Lower leg skin (tissue), 4 donors: Measurements from ENCODE around the gene RGS12. TPM values are rescaled to one million over a fixed set of nuclear protein-coding genes. Genes with fewer than 3 reads are reported as not detected.

Experiments
- DNase-seq, 2 donors: peaks; one replicate each; pipeline ENCODE4 v3.0.0-alpha.2; 2019; ENCODE audit warnings: low spot score in 2 of 2
- H3K4me3 ChIP-seq: fragments of 200-600 bp; sonication (generic); 2 replicates; pipeline ENCODE4 v1.5.1; 2017; ENCODE audit warnings: mild to moderate bottlenecking, low read depth; ENCODE audit not compliant: poor library complexity, severe bottlenecking
- CTCF ChIP-seq, 3 donors: fragments of 450-650 bp; IDR thresholded peaks; one replicate each; pipeline ENCODE4 v1.5.1; 2016; ENCODE audit warnings: antibody characterized with exemption in 3 of 3, mild to moderate bottlenecking in 3 of 3, moderate library complexity in 2 of 3
- POLR2A ChIP-seq, 2 donors: fragments of 450-650 bp; IDR thresholded peaks; one replicate each; pipeline ENCODE4 v1.6.1; 2016 to 2017; ENCODE audit warnings: antibody characterized with exemption in 2 of 2, mild to moderate bottlenecking in 1 of 2, moderate library complexity in 1 of 2
- WGBS, 2 donors: methylation state at CpG; one replicate each; pipeline ENCODE4 v1.1.5; 2018; 5-methylcytosine and 5-hydroxymethylcytosine counted together
- intact Hi-C: fragments of 100-400 bp; cut with DNase I; formaldehyde crosslinking; loops from one replicate; pipeline ENCODE4 v1.15.0; 2023; ENCODE audit warnings: low total_unique reads
- total RNA-seq, 4 donors: library from RNA; depleted of rRNA; stranded (reverse); fragments of >200 nt; gene quantifications; one replicate each; pipeline ENCODE4 v1.1.0, GENCODE V29; 2016

The RGS12 gene
- total RNA-seq, 4 donors from 2014 or later = 47.5 to 92.6 (median 80.6) TPM

DNA sequence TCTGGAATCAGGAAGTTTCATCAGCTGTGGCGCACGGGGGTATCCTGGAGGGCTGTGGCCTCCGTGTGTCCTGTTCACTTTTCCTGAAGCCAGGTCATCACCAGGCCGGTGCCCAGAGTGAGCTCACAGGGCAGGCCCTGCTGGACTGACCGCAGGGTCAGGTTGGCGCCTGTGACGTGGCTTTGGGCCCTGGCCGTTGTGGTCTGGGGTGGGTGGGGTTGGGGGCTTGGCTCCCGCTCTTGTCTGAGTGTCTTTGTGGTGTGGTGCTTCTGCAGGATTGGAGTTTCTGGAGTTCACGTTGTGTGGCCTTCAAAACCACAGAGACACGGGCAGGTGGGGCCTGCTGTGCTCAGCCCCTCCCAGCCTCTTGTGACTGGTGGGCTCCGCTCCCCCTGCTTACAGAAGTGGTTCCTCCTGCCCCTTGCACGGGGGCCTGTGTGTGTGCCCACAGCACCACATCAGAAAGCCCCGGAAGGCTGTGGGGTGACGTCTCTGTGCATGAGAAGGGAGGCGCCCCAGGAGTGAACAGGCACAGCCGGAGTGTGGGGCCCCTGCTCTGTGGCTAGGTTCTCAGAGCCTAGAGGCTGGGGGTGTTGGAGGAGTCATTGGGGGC lies 9.5 kb downstream of the RGS12 start:
- WGBS, 2 donors = 69 to 73% methylated on average over 16 to 17 of the region's 17 CpGs
- TF ChIP-seq CTCF (IDR thresholded peaks at IDR 0.05) (no peak), POLR2A (IDR thresholded peaks at IDR 0.05) (no peak)
- DNase-seq = peak in 1 of 2 donors; percentile 83
- no peak overlapping the region for H3K4me3 ChIP-seq
- intact Hi-C loops = no loop called here

GRCh38 chr4:3302786-3303564 lies 10.2 kb downstream of the RGS12 start:
- no peak overlapping the region for H3K4me3 ChIP-seq
- TF ChIP-seq POLR2A (IDR thresholded peaks at IDR 0.05) = no peak
- intact Hi-C loops = no loop called here
- WGBS, 2 donors = 83 to 86% methylated on average over 16 of the region's 16 CpGs
- DNase-seq = peak in 1 of 2 donors; percentile 79

GRCh38 chr4:3303565-3303824 lies 10.7 kb downstream of the RGS12 start:
- intact Hi-C loops = no loop called here
- WGBS, 2 donors = 88 to 90% methylated on average over 2 of the region's 2 CpGs
- no peak overlapping the region for H3K4me3 ChIP-seq
- TF ChIP-seq CTCF (IDR thresholded peaks at IDR 0.05) (no peak), POLR2A (IDR thresholded peaks at IDR 0.05) (no peak)
- DNase-seq = peak in 1 of 2 donors; percentile 15

DNA sequence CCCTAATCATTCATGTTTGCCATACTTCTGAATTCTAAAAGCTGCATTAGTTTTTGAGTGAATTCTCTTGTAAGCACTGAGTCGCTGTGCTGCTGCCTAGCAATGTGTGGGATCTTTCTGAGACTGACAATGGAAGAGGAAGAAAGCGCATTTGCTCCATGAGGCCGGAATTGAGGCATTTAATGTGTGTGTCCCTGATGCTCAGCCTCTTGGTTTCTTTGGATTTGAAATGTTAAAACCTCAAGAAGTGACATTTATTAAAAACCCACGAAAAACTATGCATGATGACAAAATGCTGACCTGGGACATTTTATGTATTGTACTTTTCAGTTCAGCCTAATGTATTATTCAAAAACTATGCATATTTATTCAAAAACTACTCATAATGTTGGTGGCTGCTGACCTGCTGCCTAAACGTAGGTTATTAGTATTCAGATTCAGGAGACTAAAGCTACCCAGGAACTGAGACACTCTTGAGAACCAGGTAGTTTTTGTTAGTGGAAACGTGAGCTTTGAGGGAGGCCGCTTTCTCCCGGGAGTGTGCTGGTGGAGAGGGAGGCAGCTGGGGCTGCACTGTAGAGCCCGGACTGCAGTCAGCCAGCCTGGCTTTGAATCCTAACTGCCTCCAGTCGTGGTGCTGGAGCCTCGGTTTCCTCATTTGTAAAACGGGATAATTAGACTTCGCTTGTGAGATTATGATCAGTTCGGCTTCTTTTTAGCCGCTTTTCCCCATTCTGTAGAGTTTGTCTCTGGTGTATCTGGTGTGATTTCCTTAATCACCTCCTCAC lies 11.3 kb downstream of the RGS12 start:
- 64 to 65% methylated on average over 15 of the region's 15 CpGs for WGBS, 2 donors
- intact Hi-C loops = no loop called here
- H3K4me3 ChIP-seq = no peak overlapping the region
- peak in 1 of 2 donors; percentile 53 for DNase-seq
- no peak for TF ChIP-seq CTCF (IDR thresholded peaks at IDR 0.05)
- no peak for TF ChIP-seq POLR2A (IDR thresholded peaks at IDR 0.05)

- WGBS, 2 donors = 47 to 51% methylated on average over 25 of the region's 25 CpGs
- intact Hi-C loops = no loop called here
- TF ChIP-seq CTCF (IDR thresholded peaks at IDR 0.05) (no peak), POLR2A (IDR thresholded peaks at IDR 0.05) (no peak)
- peak in 1 of 2 donors; percentile 86 for DNase-seq
- H3K4me3 ChIP-seq = no peak overlapping the region
Observed at GRCh38 chr4:3304831-3305609, 12.2 kb downstream of the RGS12 start.
